Thyroid gland (tissue), 4 donors: ENCODE results near the gene RPS19BP1.

Source experiments
- CTCF ChIP-seq, 6 experiments: fragments of 200-600 bp in 3 of 6; fragments of 450-650 bp in 3 of 6; sonication (generic) in 3 of 6; IDR thresholded peaks; one replicate each; pipeline ENCODE4 v1.5.1; 2016 to 2019; ENCODE audit warnings: antibody characterized with exemption in 6 of 6, mild to moderate bottlenecking in 2 of 6, inconsistent platforms in 1 of 6, moderate library complexity in 1 of 6
- POLR2A ChIP-seq, 2 donors: fragments of 450-650 bp; IDR thresholded peaks; one replicate each; pipeline ENCODE4 v1.6.1; 2017; ENCODE audit warnings: antibody characterized with exemption in 2 of 2, mild to moderate bottlenecking in 2 of 2, moderate library complexity in 1 of 2

GRCh38 chr22:39519681-39520225 is 12.8 kb downstream of the RPS19BP1 start:
- TF ChIP-seq CTCF (IDR thresholded peaks at IDR 0.05): peak in 3 of 6 experiments; percentile 29 to 39 (median 33)
- peak in 1 of 2 donors; percentile 52 for TF ChIP-seq POLR2A (IDR thresholded peaks at IDR 0.05)
